ENCODE data around the gene PDE8B.

GRCh38 chr5:77241444-77241843 lies 31.0 kb downstream of the PDE8B start:
- TF ChIP-seq CTCF (IDR thresholded peaks at IDR 0.05 in 4 of 5, conservative IDR thresholded peaks at IDR 0.05 in 1 of 5) = no peak
- TF ChIP-seq POLR2A (IDR thresholded peaks at IDR 0.05) = no peak

Data from gastrocnemius medialis (tissue), 4 donors.